ENCODE data around the gene SEPTIN3.

- TF ChIP-seq CTCF (conservative IDR thresholded peaks at IDR 0.05) (no peak), ZFX (IDR thresholded peaks at IDR 0.05) (no peak)
These were observed at the start of gene SEPTIN3 for GRCh38 chr22:41969110-41969646.

Measured in C4-2B (cell line).